Astrocyte of the spinal cord (primary cell): Measurements from ENCODE around the gene CMTM8.
A peak's percentile ranks its signal among the peaks of the same experiment; 100 is the strongest.
"Not testable (repeated sequence)": the region's sequence is repeated elsewhere in the genome, so short reads cannot be mapped to it uniquely, and the experiment has no call there.

Source experiments
- DNase-seq: peaks from one replicate; pipeline ENCODE4 v3.0.0; 2011; ENCODE audit warnings: low read depth, low spot score
- H3K4me3 ChIP-seq: 2 replicates; pipeline ENCODE4 v1.5.1; 2011; ENCODE audit warnings: low read depth, mild to moderate bottlenecking, low read length, moderate library complexity
- CTCF ChIP-seq: IDR thresholded peaks from 2 replicates; pipeline ENCODE4 v1.5.1; 2012; ENCODE audit warnings: low read depth, mild to moderate bottlenecking, low read length, inconsistent platforms
- in situ Hi-C: cut with HindIII; loops from 2 replicates; pipeline ENCODE4 v1.10.0; 2017; ENCODE audit warnings: low sequenced_read_pairs

Gene CMTM8

GRCh38 chr3:32226875-32227500 is 11.5 kb upstream of the CMTM8 start:
- no peak for TF ChIP-seq CTCF
- DNase-seq: peak; percentile 82
- in situ Hi-C loops: no loop called here
- H3K4me3 ChIP-seq: no peak overlapping the region

GRCh38 chr3:32228743-32229142 is 9.7 kb upstream of the CMTM8 start:
- H3K4me3 ChIP-seq, DNase-seq, in situ Hi-C loops: not testable (repeated sequence)

- H3K4me3 ChIP-seq: no peak overlapping the region
- DNase-seq: no peak
- in situ Hi-C loops: no loop called here
- no peak for TF ChIP-seq CTCF
Measured at GRCh38 chr3:32229565-32229964, 8.9 kb upstream of the CMTM8 start.

- in situ Hi-C loops: no loop called here
- DNase-seq: no peak
- no peak for TF ChIP-seq CTCF
- H3K4me3 ChIP-seq: no peak overlapping the region
Measured at GRCh38 chr3:32236377-32236776, 2.1 kb upstream of the CMTM8 start.

- in situ Hi-C loops: no loop called here
Measured at GRCh38 chr3:32237670-32238452, 619 bp upstream of the CMTM8 start.

GRCh38 chr3:32239307-32240158 is 1.1 kb downstream of the CMTM8 start:
- no peak for TF ChIP-seq CTCF
- peak overlapping the region; percentile 60 for H3K4me3 ChIP-seq
- in situ Hi-C loops: no loop called here
- DNase-seq: no peak

More at GRCh38 chr3:32237670-32238452, 619 bp upstream of the CMTM8 start:
- DNase-seq: no peak
- no peak for TF ChIP-seq CTCF
- H3K4me3 ChIP-seq: peak overlapping the region; percentile 60

- peak; percentile 40 for DNase-seq
- peak; percentile 49 for TF ChIP-seq CTCF
- in situ Hi-C loops: no loop called here
- H3K4me3 ChIP-seq: no peak overlapping the region
Measured at GRCh38 chr3:32240159-32240545, 1.7 kb downstream of the CMTM8 start.
